OCI-LY3 (cell line): ENCODE results near the gene B4GALT2.

Experiments
- EZH2phosphoT487 ChIP-seq: fragments of 200-600 bp; shearing (Covaris generic); IDR thresholded peaks from 2 replicates; pipeline ENCODE4 v1.6.1; 2018; ENCODE audit warnings: antibody characterized with exemption, mixed run types, low read depth
- TF ChIP-seq, protein P1 (sequence below): fragments of 200-600, 300-600 bp; sonication (generic); IDR thresholded peaks from 2 replicates; pipeline ENCODE4 v1.5.1; 2014; ENCODE audit warnings: antibody characterized with exemption, low read length, low read depth

DNA sequence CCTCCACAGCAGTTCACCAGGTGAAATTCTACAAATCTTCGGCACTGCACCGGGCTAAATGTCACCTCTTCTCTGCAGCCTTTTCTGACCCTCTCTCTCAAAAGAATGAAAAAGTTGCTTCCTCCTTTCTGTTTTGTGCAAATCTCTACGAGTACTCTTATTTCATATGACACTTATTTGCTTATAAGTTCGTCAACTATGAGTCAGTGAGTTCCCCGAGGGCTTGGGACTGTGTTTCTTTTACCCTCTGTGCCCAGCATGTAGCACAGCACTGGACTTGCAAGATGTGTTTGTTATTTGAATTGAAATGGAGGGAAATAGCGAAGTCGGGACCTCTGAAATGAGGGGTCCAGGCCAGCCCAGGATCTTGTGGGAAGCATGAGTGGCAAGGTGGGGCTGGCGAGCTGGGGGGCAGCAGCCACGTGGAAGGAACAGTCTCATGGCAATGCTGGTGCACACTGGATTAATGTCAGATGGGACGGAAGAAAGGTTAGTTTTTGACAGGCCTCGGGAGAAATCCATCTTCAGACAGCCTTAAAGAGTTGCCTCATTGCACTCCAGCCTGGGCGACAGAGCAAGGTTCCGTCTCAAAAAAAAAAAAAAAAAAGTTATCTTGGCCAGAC lies 46.0 kb downstream of the B4GALT2 start:
- TF ChIP-seq, protein P1, sequence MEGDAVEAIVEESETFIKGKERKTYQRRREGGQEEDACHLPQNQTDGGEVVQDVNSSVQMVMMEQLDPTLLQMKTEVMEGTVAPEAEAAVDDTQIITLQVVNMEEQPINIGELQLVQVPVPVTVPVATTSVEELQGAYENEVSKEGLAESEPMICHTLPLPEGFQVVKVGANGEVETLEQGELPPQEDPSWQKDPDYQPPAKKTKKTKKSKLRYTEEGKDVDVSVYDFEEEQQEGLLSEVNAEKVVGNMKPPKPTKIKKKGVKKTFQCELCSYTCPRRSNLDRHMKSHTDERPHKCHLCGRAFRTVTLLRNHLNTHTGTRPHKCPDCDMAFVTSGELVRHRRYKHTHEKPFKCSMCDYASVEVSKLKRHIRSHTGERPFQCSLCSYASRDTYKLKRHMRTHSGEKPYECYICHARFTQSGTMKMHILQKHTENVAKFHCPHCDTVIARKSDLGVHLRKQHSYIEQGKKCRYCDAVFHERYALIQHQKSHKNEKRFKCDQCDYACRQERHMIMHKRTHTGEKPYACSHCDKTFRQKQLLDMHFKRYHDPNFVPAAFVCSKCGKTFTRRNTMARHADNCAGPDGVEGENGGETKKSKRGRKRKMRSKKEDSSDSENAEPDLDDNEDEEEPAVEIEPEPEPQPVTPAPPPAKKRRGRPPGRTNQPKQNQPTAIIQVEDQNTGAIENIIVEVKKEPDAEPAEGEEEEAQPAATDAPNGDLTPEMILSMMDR: no peak
- no peak for TF ChIP-seq EZH2phosphoT487
